Measurements from ENCODE around the gene SLIT3.
A peak's percentile ranks its signal among the peaks of the same experiment; 100 is the strongest.

The SLIT3 gene

DNA sequence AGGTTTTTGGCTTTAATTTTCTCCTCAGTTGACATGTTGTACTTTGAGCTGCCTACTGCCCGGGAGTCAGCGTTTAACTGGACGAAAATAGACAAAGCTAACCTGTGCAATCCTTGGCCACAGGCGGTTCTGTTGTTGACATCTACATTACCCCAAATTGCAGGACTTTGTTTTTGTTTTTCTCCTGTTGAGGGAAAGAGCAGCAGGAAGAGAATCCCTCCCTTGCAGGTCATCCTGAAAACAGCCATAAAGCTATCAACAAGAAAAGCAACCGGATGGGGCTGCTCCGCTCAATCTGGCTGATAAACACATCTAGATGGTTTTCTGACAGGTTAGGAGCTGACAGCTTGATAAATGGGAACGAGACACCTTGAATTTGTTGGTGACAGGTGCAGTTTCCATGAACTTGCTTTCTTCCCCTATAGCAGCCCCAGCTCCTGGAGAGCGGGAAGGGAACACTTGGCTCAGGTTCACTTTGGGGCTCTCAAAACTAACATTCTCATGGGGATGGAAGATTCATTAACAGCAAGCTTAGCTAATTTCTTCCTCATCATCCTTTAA, 331.5 kb downstream of the SLIT3 start:
- H3K27ac ChIP-seq, result no peak overlapping the region
- peaks cover 8% of the 10 kb centered on the region for H3K4me1 ChIP-seq
- no peak overlapping the region for H3K9ac ChIP-seq
- peak overlapping the region; percentile 27 for H3K4me2 ChIP-seq (ENCODE audit: low read length)
- no peak overlapping the region for H2AFZ ChIP-seq
- peak overlapping the region; percentile 0 for H3K4me3 ChIP-seq (ENCODE audit: low read depth, low read length)
- no peaks in the 10 kb centered on the region for H3K36me3 ChIP-seq (ENCODE audit: control insufficient read depth, insufficient read depth, low read length)
- no peaks in the 10 kb centered on the region for H3K9me3 ChIP-seq (ENCODE audit: control insufficient read depth, low read length)
- peaks cover 11% of the 10 kb centered on the region for H3K79me2 ChIP-seq
- no peaks in the 10 kb centered on the region for H3K27me3 ChIP-seq (ENCODE audit: control insufficient read depth, insufficient read depth, low read length)
- TF ChIP-seq, protein P1, sequence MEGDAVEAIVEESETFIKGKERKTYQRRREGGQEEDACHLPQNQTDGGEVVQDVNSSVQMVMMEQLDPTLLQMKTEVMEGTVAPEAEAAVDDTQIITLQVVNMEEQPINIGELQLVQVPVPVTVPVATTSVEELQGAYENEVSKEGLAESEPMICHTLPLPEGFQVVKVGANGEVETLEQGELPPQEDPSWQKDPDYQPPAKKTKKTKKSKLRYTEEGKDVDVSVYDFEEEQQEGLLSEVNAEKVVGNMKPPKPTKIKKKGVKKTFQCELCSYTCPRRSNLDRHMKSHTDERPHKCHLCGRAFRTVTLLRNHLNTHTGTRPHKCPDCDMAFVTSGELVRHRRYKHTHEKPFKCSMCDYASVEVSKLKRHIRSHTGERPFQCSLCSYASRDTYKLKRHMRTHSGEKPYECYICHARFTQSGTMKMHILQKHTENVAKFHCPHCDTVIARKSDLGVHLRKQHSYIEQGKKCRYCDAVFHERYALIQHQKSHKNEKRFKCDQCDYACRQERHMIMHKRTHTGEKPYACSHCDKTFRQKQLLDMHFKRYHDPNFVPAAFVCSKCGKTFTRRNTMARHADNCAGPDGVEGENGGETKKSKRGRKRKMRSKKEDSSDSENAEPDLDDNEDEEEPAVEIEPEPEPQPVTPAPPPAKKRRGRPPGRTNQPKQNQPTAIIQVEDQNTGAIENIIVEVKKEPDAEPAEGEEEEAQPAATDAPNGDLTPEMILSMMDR (IDR thresholded peaks at IDR 0.05), result no peak

DNA sequence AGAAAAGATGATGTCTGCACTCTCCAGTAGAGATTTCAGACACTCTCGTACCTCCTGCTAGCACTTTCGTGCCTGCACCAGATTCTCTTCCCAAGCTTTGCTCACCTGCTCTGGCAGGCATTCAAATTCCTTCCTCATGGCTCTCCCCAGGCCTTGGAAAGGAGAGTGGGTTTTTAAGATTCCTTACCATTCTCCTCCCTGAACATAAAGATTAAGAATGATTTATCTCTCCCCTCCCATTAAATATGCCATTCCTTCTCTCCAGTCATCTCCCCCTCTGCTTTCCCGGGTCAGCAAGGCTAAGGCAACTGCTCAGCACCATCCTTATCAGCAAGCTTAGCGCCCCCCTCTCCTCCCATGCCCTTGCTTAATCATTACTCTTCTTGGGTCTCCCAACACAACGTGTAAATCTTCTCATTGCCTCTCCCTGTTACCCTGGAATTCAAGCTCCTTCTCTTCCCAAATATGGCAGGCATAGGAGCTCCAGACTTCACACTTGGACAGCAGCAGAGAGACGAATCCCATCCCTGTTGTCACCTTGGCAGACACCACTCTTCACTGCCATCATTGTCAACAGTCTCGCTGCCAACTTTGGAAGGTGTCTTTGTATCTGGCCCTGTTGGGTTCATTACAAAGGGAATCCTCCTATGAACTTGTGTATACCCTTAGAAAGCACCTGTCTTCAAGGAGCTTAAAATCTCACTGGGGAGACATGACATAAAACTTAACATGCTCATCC, 332.9 kb downstream of the SLIT3 start:
- H3K4me2 ChIP-seq (ENCODE audit: low read length), result no peak overlapping the region
- peaks cover 11% of the 10 kb centered on the region for H3K79me2 ChIP-seq
- H3K9ac ChIP-seq, result no peak overlapping the region
- H3K27ac ChIP-seq, result no peak overlapping the region
- no peaks in the 10 kb centered on the region for H3K9me3 ChIP-seq (ENCODE audit: control insufficient read depth, low read length)
- no peak overlapping the region for H2AFZ ChIP-seq
- TF ChIP-seq, protein P1 (IDR thresholded peaks at IDR 0.05), result no peak
- H3K36me3 ChIP-seq (ENCODE audit: control insufficient read depth, insufficient read depth, low read length), result no peaks in the 10 kb centered on the region
- H3K4me3 ChIP-seq (ENCODE audit: low read depth, low read length), result no peak overlapping the region
- H3K4me1 ChIP-seq, result no peaks in the 10 kb centered on the region
- no peaks in the 10 kb centered on the region for H3K27me3 ChIP-seq (ENCODE audit: control insufficient read depth, insufficient read depth, low read length)

DNA sequence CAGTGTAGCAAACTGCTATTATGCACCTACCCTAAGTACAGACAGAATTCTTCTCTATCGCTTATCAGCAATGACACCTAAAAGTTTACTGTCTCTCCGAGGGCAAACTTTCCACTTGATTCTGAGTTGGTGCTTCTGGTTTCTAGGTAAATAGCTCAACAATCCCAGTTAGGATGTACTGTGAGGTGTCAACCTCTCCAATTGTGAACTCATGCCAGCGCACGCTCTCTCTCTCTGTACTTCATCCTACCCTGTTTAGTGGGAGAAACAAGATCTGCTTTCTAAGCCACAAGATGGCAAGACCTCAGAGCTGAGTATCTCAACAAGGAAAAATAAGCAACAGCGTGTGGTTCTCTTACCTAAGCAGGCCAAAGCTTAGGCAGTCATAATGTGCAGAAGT, 335.3 kb downstream of the SLIT3 start:
- H2AFZ ChIP-seq, result no peak overlapping the region
- no peak overlapping the region for H3K27ac ChIP-seq
- TF ChIP-seq, protein P1 (IDR thresholded peaks at IDR 0.05), result no peak
- H3K9me3 ChIP-seq (ENCODE audit: control insufficient read depth, low read length), result no peaks in the 10 kb centered on the region
- H3K4me1 ChIP-seq, result no peaks in the 10 kb centered on the region
- no peak overlapping the region for H3K9ac ChIP-seq
- H3K79me2 ChIP-seq, result peaks cover 7% of the 10 kb centered on the region
- no peak overlapping the region for H3K4me2 ChIP-seq (ENCODE audit: low read length)
- H3K36me3 ChIP-seq (ENCODE audit: control insufficient read depth, insufficient read depth, low read length), result no peaks in the 10 kb centered on the region
- H3K27me3 ChIP-seq (ENCODE audit: control insufficient read depth, insufficient read depth, low read length), result no peaks in the 10 kb centered on the region
- no peak overlapping the region for H3K4me3 ChIP-seq (ENCODE audit: low read depth, low read length)

DNA sequence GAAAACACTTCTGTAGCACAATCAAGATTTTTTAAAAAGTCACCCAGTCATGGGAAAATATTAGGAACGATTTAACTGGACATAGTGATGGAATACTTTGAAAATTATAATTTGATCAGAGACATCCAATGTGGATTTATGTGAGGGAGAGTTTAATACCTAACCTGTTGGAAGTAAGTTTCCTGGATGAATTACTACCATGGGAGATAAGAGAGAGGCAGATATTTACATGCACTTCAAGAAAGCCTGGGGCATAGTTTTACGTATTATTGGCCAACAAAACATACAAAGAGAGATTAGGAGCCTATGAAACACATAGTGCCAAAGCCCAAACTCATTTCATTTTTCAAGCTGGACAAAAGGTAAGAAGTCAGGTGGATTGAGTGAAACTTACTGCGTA, 336.8 kb downstream of the SLIT3 start:
- H3K9ac ChIP-seq, result no peak overlapping the region
- H3K4me2 ChIP-seq (ENCODE audit: low read length), result no peak overlapping the region
- H2AFZ ChIP-seq, result no peak overlapping the region
- H3K79me2 ChIP-seq, result peaks cover 3% of the 10 kb centered on the region
- no peak overlapping the region for H3K27ac ChIP-seq
- no peaks in the 10 kb centered on the region for H3K9me3 ChIP-seq (ENCODE audit: control insufficient read depth, low read length)
- H3K4me1 ChIP-seq, result no peaks in the 10 kb centered on the region
- no peak overlapping the region for H3K4me3 ChIP-seq (ENCODE audit: low read depth, low read length)
- no peaks in the 10 kb centered on the region for H3K27me3 ChIP-seq (ENCODE audit: control insufficient read depth, insufficient read depth, low read length)
- TF ChIP-seq, protein P1 (IDR thresholded peaks at IDR 0.05), result no peak
- no peaks in the 10 kb centered on the region for H3K36me3 ChIP-seq (ENCODE audit: control insufficient read depth, insufficient read depth, low read length)

DNA sequence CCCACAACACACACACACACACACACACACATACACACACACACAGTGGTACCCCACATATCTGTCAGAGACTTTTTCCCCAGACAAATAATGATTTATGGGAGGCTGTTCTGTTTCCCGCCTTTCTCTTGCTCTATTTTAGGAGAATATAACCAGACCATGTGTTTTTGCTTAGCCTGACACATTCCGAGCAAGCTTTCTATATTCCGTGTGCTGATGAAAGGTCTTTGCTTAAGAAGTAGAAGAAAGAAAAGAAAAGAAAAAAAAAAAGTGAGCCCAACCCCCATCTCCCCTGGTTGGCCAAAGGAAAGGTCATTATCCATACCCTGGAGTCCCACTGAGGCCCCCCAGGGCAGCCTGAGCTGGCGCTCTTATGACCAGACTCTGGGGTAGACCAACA, 338.6 kb downstream of the SLIT3 start:
- Histone ChIP-seq H3K4me2 (ENCODE audit: low read length) (peak overlapping the region; percentile 7), H3K4me3 (ENCODE audit: low read depth, low read length) (no peak overlapping the region), H3K79me2 (peaks cover 14% of the 10 kb centered on the region), H3K9me3 (ENCODE audit: control insufficient read depth, low read length) (no peaks in the 10 kb centered on the region), H3K4me1 (no peaks in the 10 kb centered on the region), H3K36me3 (ENCODE audit: control insufficient read depth, insufficient read depth, low read length) (no peaks in the 10 kb centered on the region), H3K27me3 (ENCODE audit: control insufficient read depth, insufficient read depth, low read length) (no peaks in the 10 kb centered on the region), H3K9ac (no peak overlapping the region), H3K27ac (no peak overlapping the region), H2AFZ (no peak overlapping the region)
- TF ChIP-seq, protein P1 (IDR thresholded peaks at IDR 0.05), result no peak
